ENCODE results near the gene SFMBT1.

- TF ChIP-seq CTCF (IDR thresholded peaks at IDR 0.05; ENCODE audit: insufficient read depth, low read length, poor library complexity, severe bottlenecking): no peak
- no peak for TF ChIP-seq EZH2phosphoT487 (conservative IDR thresholded peaks at IDR 0.05; ENCODE audit: low read length)
These were observed 170.8 kb downstream of the SFMBT1 start for GRCh38 chr3:52874864-52875587.

Data from SU-DHL-6 (cell line).